ENCODE measurements around the gene CHRM2. TPM values are rescaled to one million over a fixed set of nuclear protein-coding genes. Genes with fewer than 3 reads are reported as not detected.

The CHRM2 gene
- total RNA-seq, 2 donors from 2014 or later, result 1.1 to 7.3 TPM

DNA sequence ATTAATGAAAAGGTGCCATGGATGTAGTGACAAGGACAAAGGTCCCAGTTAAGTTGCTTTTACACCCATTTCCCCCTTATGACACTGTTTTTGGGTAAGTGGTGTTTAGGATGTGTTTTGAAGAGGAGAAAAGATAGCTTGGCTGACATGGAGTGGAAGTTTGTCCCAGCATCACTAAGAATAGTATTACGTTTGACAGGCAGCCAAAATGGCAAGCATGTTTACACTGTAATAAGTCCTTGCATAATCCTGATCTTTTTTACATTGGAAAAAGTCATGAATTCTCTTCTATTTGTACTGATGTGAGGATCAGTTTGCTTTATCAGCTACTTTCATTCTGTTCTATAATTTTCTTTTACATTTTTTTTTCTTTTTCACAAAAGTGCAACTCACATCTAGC is 137.8 kb downstream of the CHRM2 start:
- DNase-seq, result no peak
- no peak for ATAC-seq
- intact Hi-C loops (cut with DNase I, micrococcal nuclease), result no loop called here

DNA sequence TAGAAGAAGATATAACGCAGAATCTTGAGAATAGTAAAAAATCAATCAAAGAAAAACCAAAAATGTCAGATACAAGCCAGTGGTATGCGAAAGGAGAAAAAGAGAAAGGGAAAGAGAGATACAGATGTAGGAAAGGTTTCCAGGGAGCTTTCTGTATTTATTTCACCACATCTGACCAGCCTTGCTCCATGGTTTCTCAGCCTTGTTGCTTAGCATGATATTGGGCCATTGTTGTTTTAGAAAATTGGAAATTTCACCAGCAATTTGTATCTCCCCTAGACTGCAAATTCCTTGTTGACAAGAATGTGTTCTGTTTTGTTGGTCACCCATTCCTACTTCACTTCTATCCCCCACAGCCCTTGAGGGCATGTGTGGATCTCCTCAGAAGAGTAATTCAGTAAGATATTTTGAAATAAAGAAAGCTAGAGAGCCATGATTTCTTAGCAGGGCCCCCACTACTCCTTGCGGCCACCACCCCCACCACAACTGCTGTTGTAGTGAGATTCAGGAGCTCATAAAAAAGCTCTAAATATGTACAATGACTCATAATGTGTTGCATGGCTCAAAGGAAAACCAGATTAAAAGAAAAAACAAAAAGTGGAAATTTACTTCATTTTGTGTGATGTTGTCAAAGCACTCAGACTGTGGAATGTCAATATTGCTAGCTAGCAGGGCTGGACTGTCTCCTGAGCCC is 138.7 kb downstream of the CHRM2 start:
- ATAC-seq (no peak), DNase-seq (no peak)
- intact Hi-C loops (cut with DNase I, micrococcal nuclease), result no loop called here

DNA sequence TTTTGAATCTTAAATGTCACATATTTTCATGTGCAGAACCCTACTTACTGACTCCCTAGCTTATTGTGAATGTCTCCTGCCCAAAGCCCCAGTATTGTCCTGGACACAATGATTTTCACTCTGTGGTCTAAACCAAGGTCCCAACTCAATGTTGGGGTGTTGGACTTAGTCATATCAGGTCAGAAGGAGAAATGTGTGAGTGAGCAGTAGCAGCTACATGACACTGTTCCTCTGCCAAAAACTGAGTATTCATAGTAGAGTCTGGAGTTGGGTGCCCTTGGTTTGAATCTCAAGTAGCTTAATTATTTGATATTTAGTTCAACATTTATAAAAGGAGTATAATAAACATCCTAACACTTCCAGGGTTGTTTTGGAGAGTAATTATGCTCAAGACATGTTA is 141.0 kb downstream of the CHRM2 start:
- DNase-seq, result no peak
- intact Hi-C loops (cut with DNase I, micrococcal nuclease), result no loop called here
- ATAC-seq, result no peak

DNA sequence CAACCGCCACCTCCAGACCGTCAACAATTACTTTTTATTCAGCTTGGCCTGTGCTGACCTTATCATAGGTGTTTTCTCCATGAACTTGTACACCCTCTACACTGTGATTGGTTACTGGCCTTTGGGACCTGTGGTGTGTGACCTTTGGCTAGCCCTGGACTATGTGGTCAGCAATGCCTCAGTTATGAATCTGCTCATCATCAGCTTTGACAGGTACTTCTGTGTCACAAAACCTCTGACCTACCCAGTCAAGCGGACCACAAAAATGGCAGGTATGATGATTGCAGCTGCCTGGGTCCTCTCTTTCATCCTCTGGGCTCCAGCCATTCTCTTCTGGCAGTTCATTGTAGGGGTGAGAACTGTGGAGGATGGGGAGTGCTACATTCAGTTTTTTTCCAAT is 146.6 kb downstream of the CHRM2 start:
- intact Hi-C loops (cut with DNase I, micrococcal nuclease), result no loop called here
- DNase-seq, result no peak
- no peak for ATAC-seq

DNA sequence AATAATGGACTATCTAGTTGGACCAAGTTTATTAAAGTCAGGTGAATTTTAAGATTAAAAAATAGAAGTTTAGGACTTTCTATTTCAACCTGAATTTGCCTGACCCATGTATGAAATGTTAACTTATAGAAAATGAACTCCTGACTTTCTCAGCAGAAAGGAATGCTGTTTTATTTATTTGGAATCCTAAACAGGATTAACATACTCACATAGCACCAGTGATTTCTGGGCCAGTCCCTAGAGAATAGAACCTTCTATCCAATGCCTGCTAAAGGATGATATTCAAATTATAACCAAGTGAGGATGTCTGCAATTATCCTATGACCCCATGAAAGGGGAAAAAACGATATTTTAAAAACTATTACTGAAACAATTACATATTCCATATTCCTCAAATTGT is 148.8 kb downstream of the CHRM2 start:
- ATAC-seq, result no peak
- DNase-seq, result no peak
- intact Hi-C loops (cut with DNase I, micrococcal nuclease), result no loop called here

DNA sequence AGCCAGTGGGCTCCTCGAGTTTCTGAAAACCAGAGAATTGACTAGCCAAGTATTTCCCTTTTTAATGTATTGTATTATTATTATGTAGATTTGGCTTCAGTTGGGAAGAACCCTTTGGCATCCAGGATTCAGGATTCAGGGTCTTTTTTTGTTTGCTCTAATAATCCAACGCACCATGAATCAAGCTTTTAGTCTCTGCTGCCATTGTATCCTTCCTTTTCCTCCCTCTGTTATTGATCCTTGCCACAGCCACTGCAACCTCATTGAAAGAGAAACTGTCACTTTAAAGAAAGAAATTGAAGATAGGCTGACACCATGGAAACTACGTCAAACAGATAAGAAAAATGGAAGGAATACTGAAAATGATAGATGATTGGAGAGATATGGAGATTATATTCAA is 150.0 kb downstream of the CHRM2 start:
- DNase-seq, result no peak
- no peak for ATAC-seq
- intact Hi-C loops (cut with DNase I, micrococcal nuclease), result no loop called here

DNA sequence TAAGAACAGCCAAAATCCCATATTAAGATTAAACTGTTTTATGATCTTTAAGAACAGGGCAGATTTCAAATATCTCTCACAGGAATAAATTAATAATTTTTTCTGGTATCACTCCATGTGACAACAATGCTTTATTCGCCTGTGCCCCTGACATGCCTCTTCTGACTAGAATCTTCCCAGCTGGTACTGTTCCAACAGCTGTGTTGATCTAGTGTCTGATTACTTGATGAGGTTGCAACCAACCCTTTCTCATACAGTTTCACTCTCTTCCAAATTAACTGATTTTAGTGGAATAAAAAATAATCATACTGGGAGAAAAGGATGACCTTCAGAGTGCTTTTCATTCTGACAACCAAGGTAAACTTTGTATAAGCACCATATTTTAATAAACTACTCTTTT is 151.9 kb downstream of the CHRM2 start:
- intact Hi-C loops (cut with DNase I, micrococcal nuclease), result no loop called here
- DNase-seq, result no peak
- no peak for ATAC-seq

DNA sequence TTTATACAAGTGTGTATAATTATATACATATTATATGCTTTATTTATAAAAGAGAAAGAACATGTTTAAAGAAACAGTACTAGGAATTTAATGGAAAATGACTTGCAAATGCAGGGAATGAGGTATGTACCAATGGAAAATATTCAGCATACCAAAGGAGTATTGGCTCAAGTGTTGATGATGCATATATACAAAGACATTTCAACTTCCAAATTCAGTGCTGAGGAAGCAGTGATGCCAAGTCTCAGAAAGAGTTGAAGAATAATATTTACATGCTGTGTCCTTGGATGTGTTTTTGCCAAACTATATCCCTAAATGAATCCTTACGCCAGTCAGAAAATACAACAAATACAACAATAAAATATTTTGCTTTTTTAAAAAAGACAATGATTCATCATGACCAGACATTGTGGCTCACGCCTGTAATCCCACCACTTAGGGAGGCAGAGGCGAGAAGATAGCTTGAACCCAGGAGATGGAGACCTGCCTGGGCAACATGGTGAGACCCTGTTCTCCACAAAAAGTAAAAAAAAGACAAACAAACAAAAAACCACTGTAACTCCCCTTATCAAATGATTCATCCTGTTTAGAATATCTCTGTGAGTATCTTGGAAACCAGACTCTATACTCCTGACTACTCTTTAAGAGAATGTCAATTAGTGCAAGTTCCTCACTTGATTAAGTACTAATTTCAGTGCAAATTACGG is 157.2 kb downstream of the CHRM2 start:
- DNase-seq, result no peak
- intact Hi-C loops (cut with DNase I, micrococcal nuclease), result no loop called here
- ATAC-seq, result no peak

DNA sequence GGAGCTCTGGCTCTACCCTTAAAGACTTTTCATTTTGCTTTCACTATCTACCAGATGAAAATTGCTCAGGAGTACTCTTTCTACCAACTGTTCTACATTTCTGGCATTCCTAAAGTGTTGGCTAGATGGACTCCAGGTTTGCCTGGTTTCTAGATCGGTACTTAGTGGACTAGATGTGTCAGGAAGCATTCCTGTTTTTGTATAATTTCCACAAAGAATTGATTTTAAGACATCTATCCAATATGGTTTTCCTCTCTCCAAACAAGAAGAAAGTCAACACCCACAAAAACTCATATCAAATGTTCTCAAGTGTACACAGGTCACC is 157.7 kb downstream of the CHRM2 start:
- no peak for ATAC-seq
- intact Hi-C loops (cut with DNase I, micrococcal nuclease), result no loop called here
- DNase-seq, result no peak

DNA sequence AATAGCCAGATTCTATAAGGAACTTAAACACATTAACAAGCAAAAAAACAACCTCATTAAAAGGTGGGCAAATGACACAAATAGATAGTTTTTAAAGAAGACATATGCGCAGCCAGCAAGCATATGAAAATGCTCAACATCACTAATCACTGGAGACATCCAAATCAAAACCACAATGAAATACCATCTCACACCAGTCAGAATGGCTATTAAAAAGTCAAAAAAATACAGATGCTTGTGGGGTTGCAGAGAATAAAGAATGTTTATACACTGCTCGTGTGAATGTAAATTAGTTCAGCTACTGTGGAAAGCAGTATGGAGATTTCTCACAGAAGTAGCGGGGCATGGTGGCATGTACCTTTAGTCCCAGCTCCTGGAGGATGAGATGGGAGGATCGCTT is 164.0 kb downstream of the CHRM2 start:
- intact Hi-C loops (cut with DNase I, micrococcal nuclease), result no loop called here
- no peak for ATAC-seq
- no peak for DNase-seq

DNA sequence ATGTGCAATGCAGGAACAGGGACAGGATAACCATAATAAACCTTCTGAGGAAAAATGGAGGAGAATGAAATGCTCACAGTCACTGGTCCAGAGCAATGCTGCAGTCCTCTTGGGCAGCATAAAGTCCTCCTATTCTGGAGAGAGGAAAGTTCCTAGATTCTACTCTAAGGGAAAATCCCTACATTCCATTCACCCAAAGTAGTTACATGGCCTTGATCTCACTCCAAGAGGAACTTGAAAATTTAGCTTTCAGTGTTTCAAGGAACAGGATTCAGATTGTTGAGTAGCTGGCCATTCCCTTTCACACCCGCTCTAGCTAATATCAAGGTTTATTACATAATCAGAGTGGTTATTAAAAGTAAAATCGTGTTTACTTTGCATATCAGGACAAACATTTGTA is 168.3 kb downstream of the CHRM2 start:
- no peak for DNase-seq
- ATAC-seq, result no peak
- intact Hi-C loops (cut with DNase I, micrococcal nuclease), result no loop called here

DNA sequence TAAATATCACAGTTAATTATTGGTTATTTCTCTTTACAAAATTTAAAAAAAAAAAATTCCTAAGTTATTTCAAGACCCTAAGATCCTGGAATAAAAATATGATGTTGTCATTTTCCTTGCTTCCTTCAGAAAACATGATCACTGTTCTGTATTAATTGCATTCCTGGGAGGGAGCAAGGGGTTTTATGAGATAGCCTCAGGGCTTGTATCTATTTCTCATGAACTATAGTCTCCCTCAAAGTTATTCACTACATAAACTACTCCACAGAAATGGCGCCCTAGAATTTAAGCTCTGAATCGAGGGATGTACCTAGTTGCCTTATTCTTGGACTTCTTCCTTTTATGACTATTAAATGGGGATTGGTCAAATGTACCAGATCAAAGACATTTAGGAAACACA is 170.3 kb downstream of the CHRM2 start:
- no peak for ATAC-seq
- intact Hi-C loops (cut with DNase I, micrococcal nuclease), result no loop called here
- no peak for DNase-seq

DNA sequence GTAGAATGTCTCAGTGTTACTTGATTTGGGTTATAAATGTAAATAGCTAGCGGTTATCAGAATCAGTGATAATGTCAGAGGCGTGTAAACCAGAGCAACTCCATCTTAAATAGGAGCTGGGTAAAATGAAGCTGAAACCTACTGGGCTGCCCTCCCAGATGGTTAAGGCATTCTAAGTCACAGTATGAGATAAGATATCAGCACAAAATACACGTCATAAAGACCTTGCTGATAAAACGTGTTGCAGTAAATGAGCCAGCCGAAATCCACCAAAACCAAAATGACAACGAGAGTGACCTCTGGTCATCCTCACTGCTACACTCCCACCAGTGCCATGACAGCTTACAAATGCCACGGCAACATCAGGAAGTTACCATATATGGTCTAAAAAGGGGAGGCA is 172.3 kb downstream of the CHRM2 start:
- ATAC-seq, result no peak
- intact Hi-C loops (cut with DNase I, micrococcal nuclease), result no loop called here
- DNase-seq, result no peak

DNA sequence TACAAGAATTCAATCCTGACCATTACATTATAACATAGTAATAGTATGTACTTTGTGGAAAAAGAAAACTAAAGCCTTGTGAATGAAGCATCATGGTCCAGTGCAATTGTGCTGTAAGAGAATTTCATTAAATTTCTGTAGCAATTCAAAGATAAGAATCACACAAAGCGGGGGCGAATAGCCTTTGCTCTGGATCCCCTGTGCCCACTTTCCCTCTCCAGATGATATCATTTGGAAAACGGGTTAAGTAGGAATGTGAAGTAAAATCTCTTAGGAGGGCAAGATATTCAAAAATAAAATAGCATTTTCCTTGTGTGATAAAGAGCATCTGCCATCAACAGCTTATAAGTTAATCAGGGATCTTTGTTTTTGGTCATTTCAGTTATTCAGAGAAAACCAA is 177.1 kb downstream of the CHRM2 start:
- intact Hi-C loops (cut with DNase I, micrococcal nuclease), result no loop called here
- DNase-seq (no peak), ATAC-seq (no peak)

DNA sequence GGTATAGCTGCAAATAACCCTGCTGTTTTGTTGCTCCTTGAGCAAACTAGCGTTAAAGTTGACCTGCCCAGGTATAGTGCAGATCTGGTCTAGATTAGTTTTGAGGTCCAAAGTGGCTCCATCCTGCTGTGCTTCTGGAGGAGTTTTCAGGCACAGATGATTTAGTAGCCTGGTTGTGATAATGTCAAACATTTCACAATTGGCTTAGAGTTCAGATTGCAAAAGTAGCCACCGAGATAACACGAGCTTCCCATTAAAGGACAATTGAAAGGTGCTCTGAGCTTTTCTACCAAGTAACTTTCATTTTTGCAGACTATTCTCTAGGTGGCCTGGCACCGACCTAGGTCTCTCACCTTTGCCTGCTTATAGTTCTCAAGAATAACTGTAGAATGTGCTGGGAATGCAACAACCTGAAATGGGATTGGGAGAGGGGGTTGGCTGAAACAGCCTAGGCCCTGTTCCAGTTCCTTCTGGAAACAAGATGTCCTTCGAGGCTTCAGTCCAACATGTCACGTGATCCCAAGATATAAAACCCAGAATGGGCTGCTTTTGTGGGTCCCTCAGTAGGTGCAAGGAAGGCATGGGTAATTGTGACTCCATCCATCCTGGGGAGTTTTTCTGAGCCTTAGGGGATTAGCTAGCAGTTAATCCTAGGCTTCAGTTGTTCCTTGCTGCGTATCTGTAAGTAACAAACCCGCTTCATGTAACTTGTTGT is 201.0 kb downstream of the CHRM2 start:
- ATAC-seq, result no peak
- DNase-seq, result no peak
- intact Hi-C loops (cut with DNase I, micrococcal nuclease), result no loop called here

Small RNAs within 50 kb of the gene (microRNA-seq; reads per million reads assigned to microRNA genes)
- gene MIR490, result 5.9 to 733 reads per million in 2 donors

Measured in left colon (tissue), 2 donors.